Mesothelial cell of epicardium (in vitro differentiated cells): ENCODE data around the gene BRIP1. TPM values are rescaled to one million over a fixed set of nuclear protein-coding genes. Genes with fewer than 3 reads are reported as not detected.
A peak's percentile ranks its signal among the peaks of the same experiment; 100 is the strongest.

Source experiments
- DNase-seq, 2 experiments: peaks; one replicate each; pipeline ENCODE4 v3.0.0; 2021; ENCODE audit warnings: low spot score in 2 of 2; ENCODE audit not compliant: unreplicated experiment in 2 of 2
- H3K27ac Mint-ChIP-seq: 2 replicates; pipeline ENCODE4 v1.8.0; 2021; ENCODE audit warnings: mixed read lengths
- H3K27me3 Mint-ChIP-seq: 2 replicates; pipeline ENCODE4 v1.8.0; 2021; ENCODE audit warnings: low read depth, mixed read lengths
- H3K36me3 Mint-ChIP-seq: 2 replicates; pipeline ENCODE4 v1.8.0; 2021; ENCODE audit warnings: mixed read lengths
- H3K4me1 Mint-ChIP-seq: 2 replicates; pipeline ENCODE4 v1.8.0; 2021; ENCODE audit warnings: mixed read lengths
- H3K4me3 Mint-ChIP-seq: 2 replicates; pipeline ENCODE4 v1.8.0; 2021; ENCODE audit warnings: mild to moderate bottlenecking, moderate library complexity, mixed read lengths
- H3K9me3 Mint-ChIP-seq: 2 replicates; pipeline ENCODE4 v1.8.0; 2021; ENCODE audit warnings: mixed read lengths
- CTCF ChIP-seq: fragments of 200-600 bp; sonication (generic); IDR thresholded peaks from one replicate; pipeline ENCODE4 v1.5.0; 2021; ENCODE audit warnings: antibody characterized with exemption; ENCODE audit not compliant: unreplicated experiment
- total RNA-seq: library from RNA; stranded (reverse); gene quantifications from 3 replicates; pipeline ENCODE4 v1.2.1, GENCODE V29; 2021

Gene BRIP1
- total RNA-seq, 1 donor from 2014 or later, result 12.3 TPM

GRCh38 chr17:61816538-61816937 is 46.8 kb downstream of the BRIP1 start:
- peaks cover 38% of the 10 kb centered on the region for H3K4me1 Mint-ChIP-seq
- no peak overlapping the region for H3K4me3 Mint-ChIP-seq
- DNase-seq, result no peak
- peaks cover under 1% of the 10 kb centered on the region for H3K9me3 Mint-ChIP-seq
- H3K36me3 Mint-ChIP-seq, result peaks cover 16% of the 10 kb centered on the region
- no peak for TF ChIP-seq CTCF
- H3K27me3 Mint-ChIP-seq, result no peaks in the 10 kb centered on the region
- H3K27ac Mint-ChIP-seq, result peak overlapping the region; percentile 52

- no peak overlapping the region for H3K4me3 Mint-ChIP-seq
- peak overlapping the region; percentile 52 for H3K27ac Mint-ChIP-seq
- H3K27me3 Mint-ChIP-seq, result no peaks in the 10 kb centered on the region
- DNase-seq, result no peak
- no peaks in the 10 kb centered on the region for H3K9me3 Mint-ChIP-seq
- H3K4me1 Mint-ChIP-seq, result peaks cover 38% of the 10 kb centered on the region
- peaks cover 13% of the 10 kb centered on the region for H3K36me3 Mint-ChIP-seq
- TF ChIP-seq CTCF, result no peak
These were observed 47.3 kb downstream of the BRIP1 start for GRCh38 chr17:61815863-61816503.

- no peak for TF ChIP-seq CTCF
- peaks cover 4% of the 10 kb centered on the region for H3K36me3 Mint-ChIP-seq
- H3K4me1 Mint-ChIP-seq, result peaks cover 50% of the 10 kb centered on the region
- no peak overlapping the region for H3K27ac Mint-ChIP-seq
- no peak overlapping the region for H3K4me3 Mint-ChIP-seq
- no peaks in the 10 kb centered on the region for H3K9me3 Mint-ChIP-seq
- DNase-seq, result no peak
- H3K27me3 Mint-ChIP-seq, result no peaks in the 10 kb centered on the region
These were observed 48.8 kb downstream of the BRIP1 start for GRCh38 chr17:61814485-61814884.

GRCh38 chr17:61813211-61813610 is 50.1 kb downstream of the BRIP1 start:
- Mint-ChIP-seq H3K36me3 (no peaks in the 10 kb centered on the region), H3K27me3 (no peaks in the 10 kb centered on the region), H3K9me3 (no peaks in the 10 kb centered on the region), H3K27ac (peak overlapping the region; percentile 64), H3K4me1 (peaks cover 51% of the 10 kb centered on the region), H3K4me3 (no peak overlapping the region)
- no peak for DNase-seq
- TF ChIP-seq CTCF, result no peak

- Mint-ChIP-seq H3K27ac (peak overlapping the region; percentile 64), H3K4me3 (no peak overlapping the region), H3K27me3 (no peaks in the 10 kb centered on the region), H3K9me3 (no peaks in the 10 kb centered on the region), H3K4me1 (peaks cover 51% of the 10 kb centered on the region), H3K36me3 (no peaks in the 10 kb centered on the region)
- no peak for TF ChIP-seq CTCF
- DNase-seq, result no peak
These were observed 50.6 kb downstream of the BRIP1 start for GRCh38 chr17:61812747-61813146.
